Activated CD8-positive, alpha-beta T cell treated with anti-CD3 and anti-CD28 coated beads for 36 hours (primary cell): ENCODE measurements around the gene CMTM4. TPM values are rescaled to one million over a fixed set of nuclear protein-coding genes. Genes with fewer than 3 reads are reported as not detected.

Experiments
- ATAC-seq: fragments of 200-7000 bp; cut with Tn5 transposase; one replicate; pipeline ENCODE4 v1.10.0; 2021; ENCODE audit warnings: mild to moderate bottlenecking, moderate library complexity
- CTCF ChIA-PET: fragments of 350-600 bp; sonication (Branson Sonifier 250); formaldehyde crosslinking; loops from one replicate; lab custom pipeline; 2021; ENCODE audit warnings: antibody characterized with exemption; lab: Charles Lee
- POLR2A ChIA-PET: fragments of 350-600 bp; sonication (Branson Sonifier 250); formaldehyde crosslinking; loops from one replicate; lab custom pipeline; 2021; ENCODE audit warnings: antibody characterized with exemption; lab: Charles Lee
- DNase-seq: peaks from one replicate; pipeline ENCODE4 v3.0.0-alpha.2; 2020
- H3K27ac Mint-ChIP-seq: one replicate; pipeline ENCODE4 v1.8.0; 2021; ENCODE audit warnings: mild to moderate bottlenecking, mixed read lengths
- H3K27me3 Mint-ChIP-seq: one replicate; pipeline ENCODE4 v1.8.0; 2021; ENCODE audit warnings: mixed read lengths
- H3K36me3 Mint-ChIP-seq: one replicate; pipeline ENCODE4 v1.8.0; 2021; ENCODE audit warnings: low read depth, mixed read lengths
- H3K4me1 Mint-ChIP-seq: one replicate; pipeline ENCODE4 v1.8.0; 2021; ENCODE audit warnings: low read depth, mixed read lengths
- H3K4me3 Mint-ChIP-seq: one replicate; pipeline ENCODE4 v1.8.0; 2021; ENCODE audit warnings: mild to moderate bottlenecking, moderate library complexity, mixed read lengths
- H3K9me3 Mint-ChIP-seq: one replicate; pipeline ENCODE4 v1.8.0; 2021; ENCODE audit warnings: mixed read lengths
- intact Hi-C: fragments of 100-400 bp; cut with micrococcal nuclease; formaldehyde crosslinking; loops from one replicate; pipeline ENCODE4 v1.10.0; 2022
- total RNA-seq, 2 experiments: library from RNA; stranded (reverse); gene quantifications; one replicate each; pipeline ENCODE4 v1.2.3, GENCODE V29; 2021
- TF ChIP-seq, protein P1 (sequence below): fragments of 200-600 bp; IDR thresholded peaks from one replicate; pipeline ENCODE4 v1.8.0; 2022; ENCODE audit warnings: antibody characterized with exemption, mild to moderate bottlenecking

CMTM4 gene
- total RNA-seq, 2 experiments from 2014 or later, result 3.2 to 3.5 TPM

DNA sequence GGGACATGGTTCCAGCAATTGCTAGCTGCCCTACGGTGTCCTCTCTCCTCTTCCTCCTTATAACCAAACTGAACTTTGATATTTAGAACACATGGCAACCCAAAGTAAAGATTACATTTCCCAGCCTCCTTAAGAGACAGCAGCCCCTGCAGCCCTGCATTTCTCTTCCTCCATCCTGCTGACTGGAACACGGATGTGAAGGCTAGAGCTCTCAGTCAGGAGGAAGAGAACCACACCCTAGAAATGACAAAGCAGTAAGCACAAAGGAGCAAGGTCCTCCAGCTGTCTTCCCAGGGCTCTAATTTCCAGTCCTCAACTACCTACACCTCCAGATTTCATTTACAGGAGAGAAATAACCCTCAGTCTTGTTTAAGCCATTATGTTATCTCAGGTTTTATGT is 44.0 kb upstream of the CMTM4 start:
- POLR2A ChIA-PET, result interaction anchor here (1.5 to 2.7 kb wide), 3 partner anchors 10 to 12 kb away, joined by 3 to 8 read pairs (median 7); partner anchors contain the start of gene DYNC1LI2
- TF ChIP-seq, protein P1, sequence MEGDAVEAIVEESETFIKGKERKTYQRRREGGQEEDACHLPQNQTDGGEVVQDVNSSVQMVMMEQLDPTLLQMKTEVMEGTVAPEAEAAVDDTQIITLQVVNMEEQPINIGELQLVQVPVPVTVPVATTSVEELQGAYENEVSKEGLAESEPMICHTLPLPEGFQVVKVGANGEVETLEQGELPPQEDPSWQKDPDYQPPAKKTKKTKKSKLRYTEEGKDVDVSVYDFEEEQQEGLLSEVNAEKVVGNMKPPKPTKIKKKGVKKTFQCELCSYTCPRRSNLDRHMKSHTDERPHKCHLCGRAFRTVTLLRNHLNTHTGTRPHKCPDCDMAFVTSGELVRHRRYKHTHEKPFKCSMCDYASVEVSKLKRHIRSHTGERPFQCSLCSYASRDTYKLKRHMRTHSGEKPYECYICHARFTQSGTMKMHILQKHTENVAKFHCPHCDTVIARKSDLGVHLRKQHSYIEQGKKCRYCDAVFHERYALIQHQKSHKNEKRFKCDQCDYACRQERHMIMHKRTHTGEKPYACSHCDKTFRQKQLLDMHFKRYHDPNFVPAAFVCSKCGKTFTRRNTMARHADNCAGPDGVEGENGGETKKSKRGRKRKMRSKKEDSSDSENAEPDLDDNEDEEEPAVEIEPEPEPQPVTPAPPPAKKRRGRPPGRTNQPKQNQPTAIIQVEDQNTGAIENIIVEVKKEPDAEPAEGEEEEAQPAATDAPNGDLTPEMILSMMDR, result no peak
- intact Hi-C loops, result no loop called here
- Mint-ChIP-seq H3K9me3 (no peaks in the 10 kb centered on the region), H3K27me3 (no peaks in the 10 kb centered on the region), H3K4me3 (no peak overlapping the region), H3K4me1 (peaks cover 16% of the 10 kb centered on the region), H3K36me3 (peaks cover 19% of the 10 kb centered on the region), H3K27ac (peak overlapping the region; percentile 8)
- CTCF ChIA-PET, result interaction anchor here (0.6 to 7.9 kb wide), 27 partner anchors 8 to 334 kb away, joined by 3 to 83 read pairs (median 5); partner anchors contain the start of genes DYNC1LI2 and NAE1
- DNase-seq (no peak), ATAC-seq (no peak)

DNA sequence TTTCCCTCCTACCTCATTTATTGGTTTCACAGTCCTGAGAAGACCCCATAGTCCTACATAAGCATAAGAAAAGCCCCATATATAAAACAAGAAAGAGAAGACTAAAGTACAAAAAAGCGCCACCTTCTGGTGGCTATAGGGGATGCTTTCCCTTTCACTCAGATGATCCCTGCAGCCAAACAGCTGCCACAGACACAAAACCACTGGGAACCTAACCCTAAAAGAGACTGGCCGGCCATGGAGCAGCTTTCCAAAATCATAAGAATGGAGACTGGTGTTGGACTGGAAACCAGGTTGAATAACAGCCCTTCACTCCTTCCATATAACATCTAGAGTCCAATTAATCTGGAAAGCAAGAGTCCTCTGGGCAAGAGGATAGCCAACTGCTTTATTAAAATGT is 43.5 kb upstream of the CMTM4 start:
- Mint-ChIP-seq H3K27me3 (no peaks in the 10 kb centered on the region), H3K9me3 (no peaks in the 10 kb centered on the region), H3K4me3 (no peak overlapping the region), H3K4me1 (peaks cover 16% of the 10 kb centered on the region), H3K36me3 (peaks cover 19% of the 10 kb centered on the region), H3K27ac (peak overlapping the region; percentile 8)
- ATAC-seq (peak; percentile 76), DNase-seq (peak; percentile 61)
- TF ChIP-seq, protein P1, result peak; percentile 66
- POLR2A ChIA-PET, result interaction anchor here (1.5 to 2.7 kb wide), 2 partner anchors 9 to 12 kb away, joined by 3 to 8 read pairs; partner anchors contain the start of gene DYNC1LI2
- CTCF ChIA-PET, result interaction anchor here (0.6 to 7.9 kb wide), 24 partner anchors 9 to 333 kb away, joined by 3 to 83 read pairs (median 5); partner anchors contain the start of genes DYNC1LI2 and NAE1
- intact Hi-C loops, result no loop called here

DNA sequence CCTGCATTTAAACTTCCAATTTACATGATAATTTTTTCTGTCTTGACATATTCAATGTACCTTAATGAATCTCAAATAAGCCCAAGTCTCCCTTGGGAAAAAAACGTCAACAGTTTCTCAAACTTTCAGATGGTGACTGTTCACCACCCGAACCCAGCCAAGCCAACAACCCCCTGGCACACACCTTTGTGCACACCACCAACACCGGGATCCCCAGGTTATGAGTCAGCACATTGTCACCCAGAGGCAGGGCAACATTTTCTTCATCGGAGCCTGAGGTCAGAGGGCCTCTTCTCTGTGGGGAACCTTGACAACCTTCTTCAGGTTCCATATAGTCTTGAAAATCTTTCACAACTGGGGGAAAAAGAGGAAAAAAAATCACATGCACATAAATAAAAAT is 39.3 kb upstream of the CMTM4 start:
- TF ChIP-seq, protein P1, result no peak
- ChIA-PET POLR2A (interaction anchor here (0.9 kb wide), 1 partner anchor 19 kb away, joined by 3 read pairs; no protein-coding TSS in a partner anchor), CTCF (interaction anchor here (1.0 to 7.9 kb wide), 6 partner anchors 9 to 137 kb away, joined by 3 to 83 read pairs (median 8); partner anchors contain the start of gene DYNC1LI2)
- intact Hi-C loops, result no loop called here
- no peak for DNase-seq
- peaks cover 16% of the 10 kb centered on the region for H3K4me1 Mint-ChIP-seq
- H3K27ac Mint-ChIP-seq, result no peak overlapping the region
- no peaks in the 10 kb centered on the region for H3K27me3 Mint-ChIP-seq
- no peaks in the 10 kb centered on the region for H3K9me3 Mint-ChIP-seq
- H3K36me3 Mint-ChIP-seq, result peaks cover 29% of the 10 kb centered on the region
- no peak for ATAC-seq
- no peak overlapping the region for H3K4me3 Mint-ChIP-seq

DNA sequence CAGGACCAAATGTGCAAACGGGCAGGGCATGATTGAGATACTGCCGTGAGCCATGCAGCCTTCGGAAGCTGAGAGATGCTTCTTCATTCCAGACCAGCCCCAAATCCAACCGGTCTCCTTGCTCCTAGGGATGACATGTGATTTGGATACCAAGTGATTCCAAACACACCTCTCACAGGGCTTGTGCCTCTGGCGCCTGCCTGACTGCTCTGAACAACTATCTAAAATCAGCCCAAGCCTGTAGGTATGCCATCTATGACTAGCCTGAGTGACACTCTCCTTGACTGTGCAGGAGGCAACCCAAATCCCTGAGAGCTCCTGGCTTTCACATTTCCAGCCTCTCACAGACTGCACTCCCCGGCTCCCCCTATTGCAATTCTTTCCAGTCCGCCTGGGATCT is 34.6 kb upstream of the CMTM4 start:
- TF ChIP-seq, protein P1, result no peak
- H3K27me3 Mint-ChIP-seq, result no peaks in the 10 kb centered on the region
- no peaks in the 10 kb centered on the region for H3K9me3 Mint-ChIP-seq
- intact Hi-C loops, result no loop called here
- H3K36me3 Mint-ChIP-seq, result peaks cover 23% of the 10 kb centered on the region
- no peak for DNase-seq
- H3K4me1 Mint-ChIP-seq, result peaks cover 7% of the 10 kb centered on the region
- ChIA-PET CTCF (interaction anchor here (1.7 to 2.8 kb wide), 3 partner anchors 10 to 137 kb away, joined by 4 to 12 read pairs (median 10); no protein-coding TSS in a partner anchor), POLR2A (interaction anchor here (1.5 kb wide), 1 partner anchor 10 kb away, joined by 3 read pairs; no protein-coding TSS in a partner anchor)
- no peak for ATAC-seq
- no peak overlapping the region for H3K4me3 Mint-ChIP-seq
- no peak overlapping the region for H3K27ac Mint-ChIP-seq

DNA sequence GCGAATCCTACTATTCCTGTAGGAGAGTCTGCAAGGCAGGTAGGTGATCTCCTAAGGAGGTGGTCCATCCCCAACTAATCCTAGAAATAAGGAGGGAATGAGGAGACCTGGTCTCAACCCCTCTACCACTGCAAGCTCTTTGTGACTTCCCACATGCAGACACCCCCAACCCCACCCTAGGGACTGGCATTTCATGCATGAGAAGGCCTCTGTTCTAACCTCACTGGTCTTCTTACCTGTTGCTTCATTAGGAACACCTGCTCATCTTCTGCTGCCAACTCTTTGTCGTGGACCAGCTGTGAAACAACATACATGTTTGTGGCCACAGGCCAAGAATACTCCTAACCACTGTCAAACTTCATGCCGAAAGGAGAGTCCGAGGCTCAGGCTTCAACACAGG is 32.3 kb upstream of the CMTM4 start:
- no peaks in the 10 kb centered on the region for H3K27me3 Mint-ChIP-seq
- ChIA-PET POLR2A (interaction anchor here (2.1 kb wide), 1 partner anchor 13 kb away, joined by 7 read pairs; no protein-coding TSS in a partner anchor), CTCF (interaction anchor here (1.1 to 4.9 kb wide), 22 partner anchors 11 to 201 kb away, joined by 3 to 83 read pairs (median 6); partner anchors contain the start of genes CMTM4, DYNC1LI2 and NAE1)
- H3K4me1 Mint-ChIP-seq, result peaks cover 4% of the 10 kb centered on the region
- no peak overlapping the region for H3K4me3 Mint-ChIP-seq
- H3K27ac Mint-ChIP-seq, result no peak overlapping the region
- ATAC-seq (no peak), DNase-seq (no peak)
- H3K9me3 Mint-ChIP-seq, result no peaks in the 10 kb centered on the region
- TF ChIP-seq, protein P1, result no peak
- intact Hi-C loops, result no loop called here
- peaks cover 29% of the 10 kb centered on the region for H3K36me3 Mint-ChIP-seq
